ENCODE data around the gene NKD1. TPM values are rescaled to one million over a fixed set of nuclear protein-coding genes. Genes with fewer than 3 reads are reported as not detected.

The NKD1 gene
- total RNA-seq, 1 experiment from 2014 or later, result 11.4 TPM

- ChIA-PET CTCF (no interaction called here), POLR2A (no interaction called here), RAD21 (ENCODE audit: low non-redundant PET in 1 of 2, low total read pairs in 2 of 2, uncharacterized antibody in 2 of 2, unreplicated experiment in 2 of 2) (no interaction called here)
- BruUV-seq (replicated peaks), result no TSS peak
- Histone ChIP-seq H3K4me2 (ENCODE audit: low read length) (no peak overlapping the region), H3K27ac (ENCODE audit: low read depth, low read length) (no peak overlapping the region), H3K9ac (ENCODE audit: low read length) (no peak overlapping the region), H4K20me1 (ENCODE audit: insufficient read depth) (no peaks in the 10 kb centered on the region), H2AFZ (ENCODE audit: low read depth, low read length, poor library complexity, severe bottlenecking) (no peak overlapping the region), H3K4me3 (replicated peaks in 1 of 2; ENCODE audit: low read depth in 1 of 2, low read length in 2 of 2) (no peak overlapping the region), H3K4me1 (ENCODE audit: control insufficient read depth in 1 of 2, insufficient read depth in 2 of 2, low read length in 2 of 2) (no peaks in the 10 kb centered on the region), H3K36me3 (ENCODE audit: control insufficient read depth in 1 of 2, insufficient read depth in 2 of 2, low read length in 2 of 2) (0 out of 4 replicates have a peak, but pooled peaks cover 0 to 5% of the 10 kb centered on the region in 2 experiments), H3K9me2 (ENCODE audit: insufficient read depth) (no peaks in the 10 kb centered on the region), H3K27me3 (ENCODE audit: insufficient read depth, low read length) (no peaks in the 10 kb centered on the region), H3K9me3 (ENCODE audit: control insufficient read depth in 1 of 2, insufficient read depth in 1 of 2, low read depth in 1 of 2, low read length in 2 of 2) (no peaks in the 10 kb centered on the region), H3K79me2 (ENCODE audit: insufficient read depth, low read length) (no peaks in the 10 kb centered on the region)
- DNase-seq (ENCODE audit: low read depth, low spot score) (no peak), ATAC-seq (no peak)
- TF ChIP-seq EZH2phosphoT487 (IDR thresholded peaks at IDR 0.05; ENCODE audit: borderline replicate concordance), result no peak
- TF ChIP-seq CEBPB (IDR thresholded peaks at IDR 0.05; ENCODE audit: low read depth), result no peak
- intact Hi-C loops (cut with micrococcal nuclease), result no loop called here
Observed at GRCh38 chr16:50560903-50561863, 13.0 kb downstream of the NKD1 start.

DNA sequence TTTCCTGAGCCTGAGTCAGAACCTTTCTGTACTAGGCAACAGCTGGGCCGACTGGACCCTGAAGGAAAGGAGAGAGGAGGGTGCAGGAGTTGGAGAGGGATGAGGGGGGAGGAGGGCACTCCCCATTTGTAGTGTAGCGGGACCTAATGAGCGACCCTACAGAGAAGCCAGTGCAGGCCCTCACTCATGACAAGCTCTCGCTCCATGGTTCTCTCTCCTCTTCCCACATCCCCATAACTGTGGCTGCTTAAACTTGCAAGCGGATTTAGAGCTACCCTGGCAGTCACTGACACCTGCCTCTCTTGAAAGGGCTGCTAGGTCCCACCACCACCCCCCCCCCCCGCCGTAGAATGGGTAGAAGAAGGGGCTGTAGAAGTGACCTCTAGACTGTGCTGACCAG is 14.5 kb downstream of the NKD1 start:
- intact Hi-C loops (cut with micrococcal nuclease), result no loop called here
- DNase-seq (ENCODE audit: low read depth, low spot score), result no peak
- H3K4me3 ChIP-seq (replicated peaks in 1 of 2; ENCODE audit: low read depth in 1 of 2, low read length in 2 of 2), result no peak overlapping the region
- H3K9me3 ChIP-seq (ENCODE audit: control insufficient read depth in 1 of 2, insufficient read depth in 1 of 2, low read depth in 1 of 2, low read length in 2 of 2), result no peaks in the 10 kb centered on the region
- H4K20me1 ChIP-seq (ENCODE audit: insufficient read depth), result no peaks in the 10 kb centered on the region
- BruUV-seq (replicated peaks), result no TSS peak
- CTCF ChIA-PET, result no interaction called here
- no peak overlapping the region for H2AFZ ChIP-seq (ENCODE audit: low read depth, low read length, poor library complexity, severe bottlenecking)
- H3K4me1 ChIP-seq (ENCODE audit: control insufficient read depth in 1 of 2, insufficient read depth in 2 of 2, low read length in 2 of 2), result no peaks in the 10 kb centered on the region
- H3K79me2 ChIP-seq (ENCODE audit: insufficient read depth, low read length), result no peaks in the 10 kb centered on the region
- no peak for ATAC-seq
- RAD21 ChIA-PET (ENCODE audit: low non-redundant PET in 1 of 2, low total read pairs in 2 of 2, uncharacterized antibody in 2 of 2, unreplicated experiment in 2 of 2), result interaction anchor here in 1 of 2 experiments (0.6 kb wide), 1 partner anchor 1197 kb away, joined by 4 read pairs; no protein-coding TSS in a partner anchor
- H3K27me3 ChIP-seq (ENCODE audit: insufficient read depth, low read length), result no peaks in the 10 kb centered on the region
- H3K9ac ChIP-seq (ENCODE audit: low read length), result no peak overlapping the region
- no peak for TF ChIP-seq TCF7L2 (IDR thresholded peaks at IDR 0.05; ENCODE audit: borderline replicate concordance, extremely low read depth, insufficient read depth, insufficient read length)
- TF ChIP-seq, protein P1, sequence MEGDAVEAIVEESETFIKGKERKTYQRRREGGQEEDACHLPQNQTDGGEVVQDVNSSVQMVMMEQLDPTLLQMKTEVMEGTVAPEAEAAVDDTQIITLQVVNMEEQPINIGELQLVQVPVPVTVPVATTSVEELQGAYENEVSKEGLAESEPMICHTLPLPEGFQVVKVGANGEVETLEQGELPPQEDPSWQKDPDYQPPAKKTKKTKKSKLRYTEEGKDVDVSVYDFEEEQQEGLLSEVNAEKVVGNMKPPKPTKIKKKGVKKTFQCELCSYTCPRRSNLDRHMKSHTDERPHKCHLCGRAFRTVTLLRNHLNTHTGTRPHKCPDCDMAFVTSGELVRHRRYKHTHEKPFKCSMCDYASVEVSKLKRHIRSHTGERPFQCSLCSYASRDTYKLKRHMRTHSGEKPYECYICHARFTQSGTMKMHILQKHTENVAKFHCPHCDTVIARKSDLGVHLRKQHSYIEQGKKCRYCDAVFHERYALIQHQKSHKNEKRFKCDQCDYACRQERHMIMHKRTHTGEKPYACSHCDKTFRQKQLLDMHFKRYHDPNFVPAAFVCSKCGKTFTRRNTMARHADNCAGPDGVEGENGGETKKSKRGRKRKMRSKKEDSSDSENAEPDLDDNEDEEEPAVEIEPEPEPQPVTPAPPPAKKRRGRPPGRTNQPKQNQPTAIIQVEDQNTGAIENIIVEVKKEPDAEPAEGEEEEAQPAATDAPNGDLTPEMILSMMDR (IDR thresholded peaks at IDR 0.05 in 2 of 3, conservative IDR thresholded peaks at IDR 0.05 in 1 of 3; ENCODE audit: borderline replicate concordance in 1 of 3, insufficient read depth in 1 of 3, low read depth in 2 of 3, low read length in 2 of 3), result no peak
- TF ChIP-seq ZFX (IDR thresholded peaks at IDR 0.05), result no peak
- no peak for TF ChIP-seq MAX (IDR thresholded peaks at IDR 0.05)
- no peak for TF ChIP-seq YY1 (IDR thresholded peaks at IDR 0.05; ENCODE audit: extremely low read depth, insufficient replicate concordance, low read depth, low read length)
- no peak for TF ChIP-seq EGR1 (IDR thresholded peaks at IDR 0.05; ENCODE audit: low read depth)
- TF ChIP-seq SP1 (IDR thresholded peaks at IDR 0.05; ENCODE audit: low read depth), result no peak
- no peak overlapping the region for H3K4me2 ChIP-seq (ENCODE audit: low read length)
- H3K9me2 ChIP-seq (ENCODE audit: insufficient read depth), result no peaks in the 10 kb centered on the region
- no peak overlapping the region for H3K27ac ChIP-seq (ENCODE audit: low read depth, low read length)
- POLR2A ChIA-PET, result interaction anchor here (0.6 kb wide), 1 partner anchor 19 kb away, joined by 3 read pairs; no protein-coding TSS in a partner anchor
- H3K36me3 ChIP-seq (ENCODE audit: control insufficient read depth in 1 of 2, insufficient read depth in 2 of 2, low read length in 2 of 2), result 0 out of 4 replicates have a peak, but pooled peaks cover 0 to 5% of the 10 kb centered on the region in 2 experiments
